Colonic mucosa (tissue), 4 donors: ENCODE results near the gene NEURL1. TPM values are rescaled to one million over a fixed set of nuclear protein-coding genes. Genes with fewer than 3 reads are reported as not detected.

Experiments used
- DNase-seq: peaks from one replicate; pipeline ENCODE4 v3.0.0-alpha.2; 2020
- H3K27ac ChIP-seq: fragments of 200-600 bp; one replicate; pipeline ENCODE4 v1.8.0; 2021
- H3K27me3 ChIP-seq: fragments of 200-600 bp; one replicate; pipeline ENCODE4 v1.8.0; 2021
- H3K36me3 ChIP-seq: fragments of 200-600 bp; one replicate; pipeline ENCODE4 v1.8.0; 2021
- H3K4me1 ChIP-seq: fragments of 200-600 bp; one replicate; pipeline ENCODE4 v1.8.0; 2021; ENCODE audit warnings: mild to moderate bottlenecking
- H3K4me3 ChIP-seq: fragments of 200-600 bp; one replicate; pipeline ENCODE4 v1.8.0; 2021
- H3K9ac ChIP-seq, 2 donors: one replicate each; pipeline ENCODE4 v1.7.0; 2013; ENCODE audit warnings: control low read depth in 2 of 2, low read depth in 2 of 2, low read length in 2 of 2
- H3K9me3 ChIP-seq: fragments of 200-600 bp; one replicate; pipeline ENCODE4 v1.8.0; 2021
- intact Hi-C: fragments of 100-400 bp; cut with DNase I; formaldehyde crosslinking; loops from one replicate; pipeline ENCODE4 v1.14.1; 2022
- total RNA-seq, 2 donors: library from RNA; stranded (reverse); fragmentation: NEBNext Ultra II Directional in 1 of 2; extraction: Animal tissue kit (Norgen Biotek cat#: 25700) in 1 of 2; gene quantifications; one replicate each; pipeline ENCODE4 v1.2.1, GENCODE V29; 2021
- TF ChIP-seq, protein P1 (sequence below): fragments of 200-600 bp; IDR thresholded peaks from one replicate; pipeline ENCODE4 v1.8.0; 2022; ENCODE audit warnings: antibody characterized with exemption, mild to moderate bottlenecking
- donor health status: healthy.
- donor health status: DM: no; HTN: no; CAD: no.
- donor health status: DM: no; HTN: no; CAD: no.

Gene NEURL1
- total RNA-seq, 2 donors from 2014 or later, result 40.2 to 46.1 TPM

DNA sequence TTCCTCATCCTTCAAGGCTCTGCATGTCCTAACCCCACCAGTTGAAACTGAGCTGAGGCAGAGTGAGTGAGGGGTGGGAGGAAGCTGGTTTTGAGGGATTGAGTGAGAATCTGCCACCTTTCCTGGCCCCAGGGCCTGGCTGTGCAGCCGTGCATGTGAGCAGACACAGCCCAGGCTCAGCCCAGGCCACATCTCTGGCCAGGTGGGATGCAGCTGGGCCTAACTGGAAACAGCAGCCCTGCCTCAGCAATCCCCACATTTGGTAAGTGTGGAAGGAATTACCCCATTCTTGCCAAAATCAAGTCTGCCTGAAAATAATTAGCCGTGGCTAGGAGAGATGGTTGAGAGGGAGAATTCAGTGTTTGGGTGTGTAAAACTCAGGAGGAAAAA is 116.6 kb downstream of the NEURL1 start:
- TF ChIP-seq, protein P1, sequence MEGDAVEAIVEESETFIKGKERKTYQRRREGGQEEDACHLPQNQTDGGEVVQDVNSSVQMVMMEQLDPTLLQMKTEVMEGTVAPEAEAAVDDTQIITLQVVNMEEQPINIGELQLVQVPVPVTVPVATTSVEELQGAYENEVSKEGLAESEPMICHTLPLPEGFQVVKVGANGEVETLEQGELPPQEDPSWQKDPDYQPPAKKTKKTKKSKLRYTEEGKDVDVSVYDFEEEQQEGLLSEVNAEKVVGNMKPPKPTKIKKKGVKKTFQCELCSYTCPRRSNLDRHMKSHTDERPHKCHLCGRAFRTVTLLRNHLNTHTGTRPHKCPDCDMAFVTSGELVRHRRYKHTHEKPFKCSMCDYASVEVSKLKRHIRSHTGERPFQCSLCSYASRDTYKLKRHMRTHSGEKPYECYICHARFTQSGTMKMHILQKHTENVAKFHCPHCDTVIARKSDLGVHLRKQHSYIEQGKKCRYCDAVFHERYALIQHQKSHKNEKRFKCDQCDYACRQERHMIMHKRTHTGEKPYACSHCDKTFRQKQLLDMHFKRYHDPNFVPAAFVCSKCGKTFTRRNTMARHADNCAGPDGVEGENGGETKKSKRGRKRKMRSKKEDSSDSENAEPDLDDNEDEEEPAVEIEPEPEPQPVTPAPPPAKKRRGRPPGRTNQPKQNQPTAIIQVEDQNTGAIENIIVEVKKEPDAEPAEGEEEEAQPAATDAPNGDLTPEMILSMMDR, result no peak
- no peaks in the 10 kb centered on the region for H3K36me3 ChIP-seq
- intact Hi-C loops, result no loop called here

DNA sequence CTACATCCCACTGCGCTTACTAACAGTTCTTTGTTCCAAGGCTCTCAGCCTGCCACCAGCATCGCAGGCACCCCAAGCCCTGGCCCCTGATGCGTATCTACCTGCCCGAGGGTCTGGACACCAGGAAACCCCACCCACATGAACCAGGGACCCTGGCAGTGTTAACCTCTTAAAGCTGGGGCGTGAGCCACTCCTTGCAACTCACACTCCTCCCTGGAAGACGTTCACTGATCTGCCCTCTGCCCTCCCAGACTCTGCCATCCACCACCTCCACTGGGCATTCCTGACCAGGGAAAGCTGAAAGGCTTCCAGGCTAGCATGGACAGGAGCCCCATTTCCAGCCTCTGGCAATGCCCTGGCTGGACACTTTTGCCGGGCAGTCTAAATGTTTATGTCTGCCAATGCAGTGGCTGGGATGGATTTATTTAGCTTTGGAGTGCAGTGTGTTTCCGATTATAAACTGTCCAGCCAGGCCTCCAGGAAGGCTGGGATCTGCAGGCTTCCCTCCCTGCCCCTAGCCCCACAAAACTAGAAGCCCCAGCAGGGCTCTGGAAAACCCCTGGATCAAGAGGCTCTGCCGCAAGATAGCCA is 117.5 kb downstream of the NEURL1 start:
- Histone ChIP-seq H3K27ac (no peak overlapping the region), H3K27me3 (no peaks in the 10 kb centered on the region), H3K4me1 (no peaks in the 10 kb centered on the region), H3K36me3 (no peaks in the 10 kb centered on the region), H3K9me3 (no peaks in the 10 kb centered on the region), H3K4me3 (no peak overlapping the region), H3K9ac (no peak overlapping the region)
- intact Hi-C loops, result no loop called here
- TF ChIP-seq, protein P1, result no peak
- no peak for DNase-seq

More for the DNA sequence above, 116.6 kb downstream of the NEURL1 start:
- H3K27me3 ChIP-seq, result no peaks in the 10 kb centered on the region
- H3K9ac ChIP-seq, result no peak overlapping the region
- H3K4me1 ChIP-seq, result no peaks in the 10 kb centered on the region
- H3K27ac ChIP-seq, result no peak overlapping the region
- H3K4me3 ChIP-seq, result no peak overlapping the region
- no peaks in the 10 kb centered on the region for H3K9me3 ChIP-seq
- DNase-seq, result no peak

DNA sequence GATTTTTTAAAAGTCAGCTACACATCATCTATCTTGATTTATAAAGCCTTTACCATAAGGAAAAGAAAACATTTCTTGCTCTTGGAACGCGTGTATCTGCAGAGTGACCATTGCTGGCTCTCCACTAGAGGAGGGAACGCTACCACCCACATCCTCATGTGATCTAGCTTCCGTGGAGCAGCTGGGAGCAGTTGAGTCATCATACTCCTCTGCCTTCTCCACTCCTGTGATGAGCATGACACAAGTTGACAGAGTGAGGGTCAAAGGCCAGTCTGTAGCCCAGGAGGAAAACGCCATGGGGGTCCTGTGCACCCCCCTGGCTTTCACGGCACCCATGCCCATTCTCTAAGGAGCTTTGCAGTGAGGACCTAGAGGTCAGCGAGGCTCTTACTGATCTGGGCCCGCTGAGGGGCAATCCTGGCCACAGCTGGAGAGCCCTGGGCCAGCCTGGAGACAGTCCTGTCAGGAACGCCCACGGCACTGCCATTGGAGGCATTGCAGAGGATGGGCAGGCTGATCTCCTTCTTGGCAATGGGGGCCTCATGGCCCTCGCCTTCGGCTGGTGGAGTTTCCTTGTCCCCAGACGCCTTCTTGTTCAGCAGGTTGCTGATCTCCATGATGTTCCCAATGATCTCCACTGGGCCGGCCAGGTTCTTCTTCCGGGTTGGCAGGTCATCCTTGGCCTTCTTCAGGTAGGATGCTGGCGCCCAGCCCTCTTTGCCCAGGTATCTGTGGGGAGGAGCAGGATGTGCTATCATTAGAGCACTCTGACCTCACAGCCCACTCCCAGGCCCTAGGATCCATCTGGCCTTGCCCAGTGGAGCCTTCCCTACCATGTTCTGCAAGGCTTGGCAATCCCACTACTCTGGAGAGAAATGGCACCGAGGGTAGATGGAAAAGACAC is 119.2 kb downstream of the NEURL1 start:
- Histone ChIP-seq H3K4me3 (no peak overlapping the region), H3K9me3 (no peaks in the 10 kb centered on the region), H3K27me3 (no peaks in the 10 kb centered on the region), H3K36me3 (no peaks in the 10 kb centered on the region), H3K27ac (no peak overlapping the region), H3K4me1 (no peaks in the 10 kb centered on the region), H3K9ac (no peak overlapping the region)
- TF ChIP-seq, protein P1, result no peak
- no peak for DNase-seq
- intact Hi-C loops, result no loop called here

DNA sequence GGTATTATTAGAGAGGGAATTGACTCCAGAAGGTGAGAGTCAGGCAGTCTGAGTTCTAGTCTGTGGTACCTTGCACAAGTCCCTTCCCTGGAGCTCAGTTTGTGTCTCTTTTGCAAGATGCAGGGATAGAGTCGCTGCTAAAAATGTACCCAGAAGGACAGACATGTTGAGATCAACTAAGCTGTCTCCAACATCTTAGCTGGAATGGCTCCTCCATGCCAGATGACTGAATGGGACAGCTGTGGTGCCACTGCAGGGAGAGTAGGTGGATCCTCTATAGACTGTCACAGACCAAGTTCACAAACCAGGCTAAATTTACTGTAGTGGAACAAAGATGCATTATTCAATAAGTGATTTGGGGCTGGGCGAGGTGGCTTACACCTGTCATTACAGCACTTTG is 120.1 kb downstream of the NEURL1 start:
- H3K4me3 ChIP-seq, result no peak overlapping the region
- H3K36me3 ChIP-seq, result no peaks in the 10 kb centered on the region
- no peaks in the 10 kb centered on the region for H3K27me3 ChIP-seq
- no peak overlapping the region for H3K27ac ChIP-seq
- H3K4me1 ChIP-seq, result no peaks in the 10 kb centered on the region
- DNase-seq, result no peak
- H3K9ac ChIP-seq, result no peak overlapping the region
- TF ChIP-seq, protein P1, result no peak
- intact Hi-C loops, result no loop called here
- no peaks in the 10 kb centered on the region for H3K9me3 ChIP-seq

DNA sequence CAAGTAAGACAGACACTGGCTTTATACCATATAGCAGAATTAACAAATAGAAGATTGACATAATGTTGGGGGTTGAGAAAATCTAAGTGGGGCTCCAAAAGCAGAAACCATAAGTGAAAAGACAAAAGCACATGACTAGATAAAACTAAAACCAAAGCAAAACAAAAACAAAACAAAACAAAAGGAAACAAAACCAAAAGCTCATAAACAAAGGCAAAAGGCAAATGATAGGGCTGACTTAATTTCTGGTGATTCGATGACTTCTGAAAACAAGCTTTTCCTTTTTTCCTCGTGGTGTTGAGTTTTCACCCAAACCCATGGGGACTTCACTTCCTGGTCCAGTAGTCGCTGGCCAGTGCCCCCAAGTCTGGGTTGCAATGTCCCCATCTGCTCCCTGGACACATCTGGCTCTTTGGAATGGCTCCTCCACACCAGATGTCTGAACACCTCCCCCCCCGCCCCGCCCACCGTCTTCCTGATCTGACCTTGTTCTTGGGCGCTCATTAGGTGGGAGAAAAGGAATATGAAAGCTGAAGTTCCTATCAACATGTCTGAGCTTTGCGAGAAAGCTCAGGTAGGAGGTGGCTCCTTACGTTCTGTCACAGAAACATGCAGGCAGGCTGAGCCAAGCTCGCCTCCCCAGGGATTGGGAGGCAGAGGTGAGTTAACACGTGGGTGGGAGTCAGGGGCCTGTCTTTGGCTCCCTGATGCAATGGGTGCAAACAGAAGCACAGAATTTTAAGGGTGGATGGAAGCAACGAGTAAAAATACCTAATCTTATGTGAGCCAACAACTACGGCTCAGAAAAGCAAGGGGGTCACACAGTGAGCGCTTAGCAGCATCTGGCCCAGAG is 121.0 kb downstream of the NEURL1 start:
- TF ChIP-seq, protein P1, result no peak
- H3K4me3 ChIP-seq, result no peak overlapping the region
- no peaks in the 10 kb centered on the region for H3K27me3 ChIP-seq
- no peak for DNase-seq
- no peaks in the 10 kb centered on the region for H3K36me3 ChIP-seq
- H3K9ac ChIP-seq, result no peak overlapping the region
- intact Hi-C loops, result no loop called here
- no peaks in the 10 kb centered on the region for H3K9me3 ChIP-seq
- no peaks in the 10 kb centered on the region for H3K4me1 ChIP-seq
- peak overlapping the region; percentile 9 for H3K27ac ChIP-seq
